Stimulated activated CD4-positive, alpha-beta T cell treated with anti-CD3 and anti-CD28 coated beads, TNF-alpha, amount 100 ng/mL, for 4 hours (primary cell): ENCODE measurements around the gene SOST.

Experiments used
- DNase-seq, 3 experiments: peaks; one replicate each; pipeline ENCODE4 v3.0.0-alpha.2; 2020; ENCODE audit warnings: low read depth in 3 of 3

Gene SOST

DNA sequence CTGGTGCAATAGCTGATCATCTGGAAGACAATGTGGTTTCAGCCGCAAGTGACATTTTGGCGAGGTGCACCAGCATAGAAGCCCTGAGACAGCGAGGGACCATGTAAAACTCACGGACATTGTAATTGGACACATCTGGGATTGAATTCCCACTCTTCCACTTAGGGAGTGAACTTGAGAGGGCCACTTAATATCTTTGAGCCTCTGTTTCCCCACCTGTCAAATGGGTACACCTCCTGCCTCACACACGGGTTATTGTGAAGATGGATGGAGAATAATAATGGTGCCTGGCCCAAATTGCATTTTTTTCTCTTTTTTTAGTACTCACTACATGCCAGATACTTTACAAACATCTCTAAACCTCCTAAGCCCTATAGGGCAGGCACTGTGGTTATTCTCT is 51.4 kb downstream of the SOST start:
- DNase-seq: no peak

DNA sequence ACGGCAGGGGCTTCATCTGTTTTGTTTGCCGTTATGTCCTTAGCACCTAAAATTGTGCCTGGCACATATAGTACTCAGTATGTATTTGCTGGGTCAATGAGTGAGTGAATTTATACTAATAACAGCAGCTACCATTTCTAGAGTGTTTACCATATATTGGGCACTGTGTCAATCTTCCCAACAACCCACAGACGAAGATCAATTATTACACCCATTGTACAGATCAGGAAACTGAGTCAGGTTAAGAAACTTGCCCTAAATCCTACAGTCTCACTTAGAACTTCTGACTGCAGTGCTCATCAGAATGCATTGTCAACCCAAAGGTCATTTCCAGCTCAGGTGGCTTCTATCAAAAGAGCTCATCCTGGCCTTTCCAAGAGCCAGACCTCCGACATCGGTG is 52.4 kb downstream of the SOST start:
- no peak for DNase-seq
